ENCODE data around the gene DMWD.

Gene DMWD

GRCh38 chr19:45745606-45746005 is 47.0 kb downstream of the DMWD start:
- no peak for DNase-seq (ENCODE audit: low read depth)

- no peak for DNase-seq (ENCODE audit: low read depth)
Measured at GRCh38 chr19:45742969-45743368, 49.7 kb downstream of the DMWD start.

DNA sequence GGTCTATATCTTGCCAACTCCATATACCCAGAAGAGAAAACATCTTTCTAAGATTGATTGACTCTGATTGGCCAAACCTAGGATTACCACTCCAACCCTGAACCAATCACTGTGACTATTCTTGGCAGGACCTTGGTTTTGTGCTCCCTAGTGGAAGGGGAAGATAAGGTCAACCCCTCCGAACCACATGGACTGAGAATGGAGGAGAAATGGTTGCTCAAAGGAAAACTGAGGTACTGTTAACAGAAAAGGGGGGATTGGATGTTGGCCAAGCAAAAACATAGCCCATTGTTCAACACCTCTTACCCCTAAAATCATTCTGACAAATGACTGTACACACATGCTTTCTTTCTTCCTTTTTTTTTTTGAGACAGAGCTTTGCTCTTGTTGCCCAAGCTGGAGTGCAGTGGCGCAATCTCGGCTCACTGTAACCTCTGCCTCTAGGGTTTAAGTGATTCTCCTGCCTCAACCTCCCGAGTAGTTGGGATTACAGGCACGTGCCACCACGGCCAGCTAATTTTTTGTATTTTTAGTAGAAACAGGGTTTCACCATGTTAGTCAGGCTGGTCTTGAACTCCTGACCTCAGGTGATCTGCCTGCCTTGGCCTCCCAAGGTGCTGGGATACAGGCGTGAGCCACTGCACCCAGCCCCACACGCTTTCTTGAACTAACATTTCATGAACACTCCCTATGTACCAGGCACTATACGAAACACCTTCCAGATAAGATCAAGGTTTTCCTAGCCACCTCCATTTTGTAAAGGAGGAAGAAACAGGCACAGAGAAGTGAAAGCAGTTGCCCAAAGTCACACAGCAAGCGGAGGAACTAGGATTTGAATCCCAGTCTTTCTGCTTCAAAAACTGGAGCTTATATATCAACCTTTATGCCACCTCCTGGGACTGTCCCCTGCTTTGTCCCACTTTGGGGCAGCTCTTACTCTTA is 52.9 kb downstream of the DMWD start:
- DNase-seq (ENCODE audit: low read depth), result no peak

GRCh38 chr19:45733160-45733810 is 59.4 kb downstream of the DMWD start, which contains the start of gene MEIOSIN:
MEIOSIN (plus strand) TSS chr19:45733439; CDS start chr19:45735377, 1,938 bp downstream.
- no peak for DNase-seq (ENCODE audit: low read depth)
